Liver (tissue), 3 donors: ENCODE results near the gene MAN2A2.

Source experiments
- GABPA ChIP-seq, 2 donors: IDR thresholded peaks in 1 of 2; conservative IDR thresholded peaks in 1 of 2; 2 replicates each; pipeline ENCODE4 v1.6.1; 2016; ENCODE audit warnings: antibody characterized with exemption in 2 of 2, mild to moderate bottlenecking in 1 of 2, moderate library complexity in 1 of 2
- RAD21 ChIP-seq, 2 donors: IDR thresholded peaks; 2 replicates each; pipeline ENCODE4 v1.6.1; 2016; ENCODE audit warnings: antibody characterized with exemption in 2 of 2, mild to moderate bottlenecking in 2 of 2
- TF ChIP-seq, protein P1 (sequence below): fragments of 150-350 bp; IDR thresholded peaks from 2 replicates; pipeline ENCODE4 v1.5.1; 2017; ENCODE audit warnings: improper control_type of control experiment, low read depth, low read length; ENCODE audit not compliant: missing input control
- TF ChIP-seq, protein P2 (sequence below): IDR thresholded peaks from 2 replicates; pipeline ENCODE4 v1.6.1; 2016; ENCODE audit warnings: antibody characterized with exemption
- donor health status: healthy.
- donor health status: healthy.

- TF ChIP-seq, protein P1, sequence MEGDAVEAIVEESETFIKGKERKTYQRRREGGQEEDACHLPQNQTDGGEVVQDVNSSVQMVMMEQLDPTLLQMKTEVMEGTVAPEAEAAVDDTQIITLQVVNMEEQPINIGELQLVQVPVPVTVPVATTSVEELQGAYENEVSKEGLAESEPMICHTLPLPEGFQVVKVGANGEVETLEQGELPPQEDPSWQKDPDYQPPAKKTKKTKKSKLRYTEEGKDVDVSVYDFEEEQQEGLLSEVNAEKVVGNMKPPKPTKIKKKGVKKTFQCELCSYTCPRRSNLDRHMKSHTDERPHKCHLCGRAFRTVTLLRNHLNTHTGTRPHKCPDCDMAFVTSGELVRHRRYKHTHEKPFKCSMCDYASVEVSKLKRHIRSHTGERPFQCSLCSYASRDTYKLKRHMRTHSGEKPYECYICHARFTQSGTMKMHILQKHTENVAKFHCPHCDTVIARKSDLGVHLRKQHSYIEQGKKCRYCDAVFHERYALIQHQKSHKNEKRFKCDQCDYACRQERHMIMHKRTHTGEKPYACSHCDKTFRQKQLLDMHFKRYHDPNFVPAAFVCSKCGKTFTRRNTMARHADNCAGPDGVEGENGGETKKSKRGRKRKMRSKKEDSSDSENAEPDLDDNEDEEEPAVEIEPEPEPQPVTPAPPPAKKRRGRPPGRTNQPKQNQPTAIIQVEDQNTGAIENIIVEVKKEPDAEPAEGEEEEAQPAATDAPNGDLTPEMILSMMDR: no peak
- TF ChIP-seq RAD21 (IDR thresholded peaks at IDR 0.05) (no peak), GABPA (IDR thresholded peaks at IDR 0.05 in 1 of 2, conservative IDR thresholded peaks at IDR 0.05 in 1 of 2) (no peak)
- TF ChIP-seq, protein P2, sequence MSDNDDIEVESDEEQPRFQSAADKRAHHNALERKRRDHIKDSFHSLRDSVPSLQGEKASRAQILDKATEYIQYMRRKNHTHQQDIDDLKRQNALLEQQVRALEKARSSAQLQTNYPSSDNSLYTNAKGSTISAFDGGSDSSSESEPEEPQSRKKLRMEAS: no peak
Measured at GRCh38 chr15:90972133-90972532, 69.0 kb downstream of the MAN2A2 start.
